Esophagus (tissue), 2 donors: ENCODE measurements around the gene GPR6. TPM values are rescaled to one million over a fixed set of nuclear protein-coding genes. Genes with fewer than 3 reads are reported as not detected.

ENCODE experiments used
- H3K27ac ChIP-seq, 2 donors: one replicate each; pipeline ENCODE4 v1.5.1; 2013; ENCODE audit warnings: low read depth in 2 of 2, mild to moderate bottlenecking in 2 of 2, inconsistent platforms in 1 of 2, low read length in 1 of 2, moderate library complexity in 1 of 2
- H3K27me3 ChIP-seq, 2 donors: one replicate each; pipeline ENCODE4 v1.6.1; 2013; ENCODE audit warnings: low read length in 2 of 2, control low read depth in 1 of 2, mild to moderate bottlenecking in 1 of 2; ENCODE audit not compliant: insufficient read depth in 2 of 2, control insufficient read depth in 1 of 2
- H3K36me3 ChIP-seq, 2 donors: one replicate each; pipeline ENCODE4 v1.6.1; 2013; ENCODE audit warnings: low read length in 1 of 2; ENCODE audit not compliant: control insufficient read depth in 2 of 2, insufficient read depth in 2 of 2
- H3K4me1 ChIP-seq, 2 donors: one replicate each; pipeline ENCODE4 v1.6.1; 2013; ENCODE audit warnings: low read length in 1 of 2; ENCODE audit not compliant: control insufficient read depth in 2 of 2, insufficient read depth in 2 of 2
- H3K4me3 ChIP-seq, 2 donors: one replicate each; pipeline ENCODE4 v1.5.1; 2013; ENCODE audit warnings: low read length in 2 of 2, mild to moderate bottlenecking in 2 of 2, low read depth in 1 of 2, moderate library complexity in 1 of 2
- H3K9me3 ChIP-seq, 2 donors: one replicate each; pipeline ENCODE4 v1.6.1; 2013; ENCODE audit warnings: mild to moderate bottlenecking in 2 of 2, low read depth in 1 of 2, low read length in 1 of 2, moderate library complexity in 1 of 2; ENCODE audit not compliant: control insufficient read depth in 2 of 2, insufficient read depth in 1 of 2
- WGBS, 2 donors: extraction: QIAGEN DNeasy Blood & Tissue Kit; methylation state at CpG; one replicate each; pipeline ENCODE4 v1.1.7; 2013; 5-methylcytosine and 5-hydroxymethylcytosine counted together
- polyA plus RNA-seq, 2 donors: library from polyadenylated mRNA; stranded (reverse); fragments of 200-250 nt; gene quantifications; one replicate each; pipeline ENCODE4 v1.2.3, GENCODE V29; 2013
- donor health status: healthy with polysubstance abuse.
- donor health status: Bipolar disorder and iron deficiency.

GPR6 gene, protein sequence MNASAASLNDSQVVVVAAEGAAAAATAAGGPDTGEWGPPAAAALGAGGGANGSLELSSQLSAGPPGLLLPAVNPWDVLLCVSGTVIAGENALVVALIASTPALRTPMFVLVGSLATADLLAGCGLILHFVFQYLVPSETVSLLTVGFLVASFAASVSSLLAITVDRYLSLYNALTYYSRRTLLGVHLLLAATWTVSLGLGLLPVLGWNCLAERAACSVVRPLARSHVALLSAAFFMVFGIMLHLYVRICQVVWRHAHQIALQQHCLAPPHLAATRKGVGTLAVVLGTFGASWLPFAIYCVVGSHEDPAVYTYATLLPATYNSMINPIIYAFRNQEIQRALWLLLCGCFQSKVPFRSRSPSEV
- not detected for polyA plus RNA-seq

- no peak within 1 kb of the TSS for H3K4me3 ChIP-seq
- H3K27me3 ChIP-seq, result peaks cover 4 to 9% of the 10 kb centered on the region in 2 donors
- peaks cover 0 to 7% of the 10 kb centered on the region in 2 donors for H3K4me1 ChIP-seq
- H3K36me3 ChIP-seq, result no peaks in the 10 kb centered on the region
- 6 to 8% methylated on average over 40 to 50 of the region's 50 CpGs for WGBS, 2 donors
- no peak within 1 kb of the TSS for H3K27ac ChIP-seq
- H3K9me3 ChIP-seq, result peaks cover 0 to 12% of the 10 kb centered on the region in 2 donors
Observed at GRCh38 chr6:109978174-109979032, at the start of gene GPR6. Gene GPR6, plus strand, starts transcription at chr6:109978311. Its CDS starts 802 bp downstream, at chr6:109979113.

- Histone ChIP-seq H3K36me3 (no peaks in the 10 kb centered on the region), H3K27ac (no peak overlapping the region), H3K4me1 (no peaks in the 10 kb centered on the region), H3K4me3 (no peak overlapping the region), H3K27me3 (no peaks in the 10 kb centered on the region), H3K9me3 (peaks cover 0 to under 1% of the 10 kb centered on the region in 2 donors)
- 85% methylated on average over 8 of the region's 8 CpGs for WGBS, 2 donors
Observed at GRCh38 chr6:109934293-109934692, 43.8 kb upstream of the GPR6 start.

DNA sequence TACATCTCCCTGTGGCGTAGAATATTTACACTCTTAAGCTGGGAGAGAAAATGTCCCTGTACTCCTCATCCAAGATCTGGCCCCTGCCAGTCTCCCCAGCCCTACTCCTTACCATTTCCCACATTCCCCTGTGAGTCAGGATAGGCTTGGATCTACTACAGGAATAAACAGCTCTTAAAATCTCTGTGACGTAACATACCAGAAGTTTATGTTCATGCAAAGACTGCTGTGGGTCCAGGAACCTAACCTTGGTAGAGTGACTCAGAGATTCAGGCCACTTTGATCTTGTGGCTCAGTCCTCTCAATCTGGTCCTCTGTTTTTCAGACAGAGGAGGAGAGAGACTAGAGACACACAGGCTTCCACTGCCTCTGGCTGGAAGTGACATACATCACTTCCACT lies 38.5 kb upstream of the GPR6 start:
- H3K27ac ChIP-seq, result no peak overlapping the region
- H3K4me3 ChIP-seq, result no peak overlapping the region
- WGBS, 2 donors, result 90 to 92% methylated on average over 2 of the region's 2 CpGs

DNA sequence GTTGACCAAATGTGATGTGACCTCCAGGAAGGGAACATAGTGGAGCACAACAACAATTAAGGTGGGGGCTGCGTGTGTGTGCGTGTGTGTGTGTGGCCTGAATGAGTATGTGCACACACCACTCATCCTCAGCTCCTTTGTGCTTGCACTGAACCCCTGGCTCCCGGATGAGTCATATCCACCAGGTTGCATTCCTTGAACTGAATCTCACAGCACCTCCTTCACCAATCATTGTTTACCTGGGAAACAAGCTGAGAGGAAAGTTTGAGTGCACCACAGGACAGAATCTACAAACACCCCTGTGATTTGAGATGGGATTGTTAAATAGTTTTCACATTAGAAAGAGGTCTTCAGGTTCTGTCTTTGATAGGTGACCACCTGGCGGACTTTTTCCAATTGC lies 33.7 kb upstream of the GPR6 start:
- WGBS, 2 donors, result 59 to 61% methylated on average over 4 of the region's 4 CpGs
- H3K36me3 ChIP-seq, result no peaks in the 10 kb centered on the region
- H3K27me3 ChIP-seq, result no peaks in the 10 kb centered on the region
- H3K4me3 ChIP-seq, result no peak overlapping the region
- H3K27ac ChIP-seq, result no peak overlapping the region
- H3K9me3 ChIP-seq, result peaks cover 0 to 2% of the 10 kb centered on the region in 2 donors
- peaks cover 0 to 3% of the 10 kb centered on the region in 2 donors for H3K4me1 ChIP-seq

More for the DNA sequence above, 38.5 kb upstream of the GPR6 start:
- no peaks in the 10 kb centered on the region for H3K36me3 ChIP-seq
- H3K9me3 ChIP-seq, result peaks cover 0 to 3% of the 10 kb centered on the region in 2 donors
- peaks cover 0 to 3% of the 10 kb centered on the region in 2 donors for H3K4me1 ChIP-seq
- H3K27me3 ChIP-seq, result no peaks in the 10 kb centered on the region

- Histone ChIP-seq H3K4me3 (no peak overlapping the region), H3K27me3 (no peaks in the 10 kb centered on the region), H3K4me1 (peaks cover 0 to 3% of the 10 kb centered on the region in 2 donors), H3K27ac (no peak overlapping the region), H3K36me3 (no peaks in the 10 kb centered on the region), H3K9me3 (no peaks in the 10 kb centered on the region)
Observed at GRCh38 chr6:109945091-109945490, 33.0 kb upstream of the GPR6 start.

DNA sequence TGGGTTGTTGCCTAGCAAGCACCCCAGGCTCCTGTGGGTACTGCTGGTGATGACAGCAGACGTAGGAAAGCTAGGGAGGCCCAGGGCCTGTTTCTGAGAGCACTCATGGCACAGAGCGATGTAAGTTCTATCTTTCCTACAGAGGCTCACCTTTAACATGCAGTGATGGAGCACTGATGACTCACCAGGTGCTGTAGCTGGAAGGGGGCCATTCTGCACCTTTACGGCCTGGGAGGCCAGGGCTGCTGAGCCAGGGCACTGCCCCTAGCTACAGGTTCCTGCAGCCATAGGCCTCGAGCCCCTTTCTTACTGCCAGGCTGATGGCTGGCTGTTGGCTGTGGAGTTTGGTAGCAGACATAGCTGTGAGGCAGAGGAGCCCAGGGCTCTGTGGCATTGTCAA lies 31.1 kb upstream of the GPR6 start:
- Histone ChIP-seq H3K36me3 (no peaks in the 10 kb centered on the region), H3K4me1 (peaks cover 0 to 3% of the 10 kb centered on the region in 2 donors), H3K9me3 (no peaks in the 10 kb centered on the region), H3K27me3 (no peaks in the 10 kb centered on the region), H3K4me3 (no peak overlapping the region), H3K27ac (no peak overlapping the region)
- WGBS, 2 donors, result 67 to 71% methylated on average over 4 of the region's 4 CpGs

DNA sequence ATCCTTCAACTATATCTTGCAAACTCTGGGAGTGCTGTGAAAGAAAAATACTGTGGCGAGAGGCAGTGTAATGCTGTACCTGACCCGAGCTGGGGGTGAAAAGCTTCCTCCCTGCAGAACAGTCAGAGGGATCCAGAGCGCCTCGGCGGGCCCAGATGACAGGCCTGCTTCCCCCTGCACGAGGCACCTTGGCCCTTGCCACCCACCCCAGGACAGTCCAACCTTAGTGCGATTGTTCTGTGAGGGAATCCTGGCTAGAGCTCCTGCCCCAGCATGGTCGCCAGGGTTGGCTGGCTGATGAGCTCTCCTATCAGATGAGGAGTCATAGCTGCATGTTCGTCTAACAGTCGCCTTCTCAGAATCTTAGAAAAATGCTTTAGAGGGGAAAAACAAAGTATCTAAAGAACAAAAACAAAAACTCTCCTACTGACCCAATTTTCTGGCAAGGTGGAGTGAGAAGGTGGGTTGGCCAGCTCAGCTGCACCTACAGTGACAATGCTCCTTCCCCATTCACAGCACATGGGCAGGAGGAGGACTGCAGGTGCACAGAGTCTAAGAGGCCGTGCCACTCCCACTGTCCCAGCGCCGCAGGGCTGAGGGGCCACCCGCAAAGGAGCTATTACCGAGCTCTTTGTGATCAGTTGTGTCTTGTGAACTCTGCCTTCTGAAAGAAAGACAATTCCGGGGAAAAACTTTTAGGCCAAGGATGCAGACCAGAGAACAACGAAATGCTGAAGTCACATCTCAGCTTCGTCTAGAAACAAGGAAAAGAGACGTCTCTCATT lies 28.6 kb upstream of the GPR6 start:
- Histone ChIP-seq H3K4me3 (no peak overlapping the region), H3K4me1 (no peaks in the 10 kb centered on the region), H3K27ac (no peak overlapping the region), H3K9me3 (no peaks in the 10 kb centered on the region), H3K27me3 (no peaks in the 10 kb centered on the region), H3K36me3 (no peaks in the 10 kb centered on the region)
- WGBS, 2 donors, result 80% methylated on average over 19 of the region's 19 CpGs

- H3K4me1 ChIP-seq, result no peaks in the 10 kb centered on the region
- no peak overlapping the region for H3K4me3 ChIP-seq
- H3K9me3 ChIP-seq, result no peaks in the 10 kb centered on the region
- H3K27me3 ChIP-seq, result no peaks in the 10 kb centered on the region
- H3K27ac ChIP-seq, result no peak overlapping the region
- 93 to 98% methylated on average over 2 of the region's 2 CpGs for WGBS, 2 donors
- H3K36me3 ChIP-seq, result no peaks in the 10 kb centered on the region
Observed at GRCh38 chr6:109955491-109955890, 22.6 kb upstream of the GPR6 start.

DNA sequence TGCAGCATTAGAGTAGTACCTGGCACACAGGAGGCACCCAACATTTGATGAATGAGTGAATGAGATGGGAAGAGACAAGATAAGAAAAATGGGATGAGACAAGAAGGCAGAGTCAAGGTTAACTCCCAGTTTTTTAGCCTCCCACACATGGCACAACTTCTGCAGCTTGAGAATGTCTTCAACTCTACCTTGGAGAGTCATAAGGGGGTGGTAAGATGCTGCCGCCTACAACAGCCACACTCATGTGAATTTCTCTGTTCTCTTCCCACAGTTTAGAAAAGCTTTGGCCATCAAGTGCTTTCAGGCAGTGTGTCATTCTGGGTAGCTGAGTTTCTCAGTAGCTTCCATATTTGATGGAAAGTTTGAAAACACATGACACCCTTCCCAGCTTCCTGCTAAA lies 19.5 kb upstream of the GPR6 start:
- H3K27ac ChIP-seq, result no peak overlapping the region
- H3K4me3 ChIP-seq, result no peak overlapping the region
- no peaks in the 10 kb centered on the region for H3K36me3 ChIP-seq
- WGBS, 2 donors, result 92 to 95% methylated on average over 1 of the region's 1 CpG
- peaks cover 0 to 4% of the 10 kb centered on the region in 2 donors for H3K9me3 ChIP-seq
- no peaks in the 10 kb centered on the region for H3K4me1 ChIP-seq
- H3K27me3 ChIP-seq, result no peaks in the 10 kb centered on the region
